SK-N-MC (cell line): ENCODE measurements around the gene ATXN1.

ENCODE experiments used
- EZH2 ChIP-seq: fragments of 200-600 bp; sonication (generic); IDR thresholded peaks from one replicate; pipeline ENCODE4 v1.6.1; 2017; ENCODE audit warnings: antibody characterized with exemption
- POLR2AphosphoS5 ChIP-seq: IDR thresholded peaks from 2 replicates; pipeline ENCODE4 v1.6.1; 2012; ENCODE audit warnings: mild to moderate bottlenecking, low read depth, low read length, borderline replicate concordance

DNA sequence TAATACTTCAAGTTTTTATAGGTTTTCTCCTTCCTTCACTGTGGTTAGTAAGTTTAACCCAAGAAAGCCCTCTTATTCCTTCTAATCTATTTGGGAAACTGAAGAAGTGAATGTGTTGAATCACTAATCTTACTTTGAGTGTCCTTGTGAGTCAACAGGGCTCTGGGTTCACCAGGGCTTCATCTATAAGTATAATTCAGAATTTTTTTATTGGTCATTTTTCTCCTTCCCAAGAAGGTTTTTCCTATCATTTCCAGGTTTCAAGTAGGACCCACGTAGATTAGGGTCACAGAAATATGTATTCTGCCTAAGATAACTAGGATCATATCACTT, 191.1 kb downstream of the ATXN1 start:
- TF ChIP-seq EZH2: no peak
- TF ChIP-seq POLR2AphosphoS5: no peak
